ENCODE measurements around the gene UBTD2.
"Not testable (repeated sequence)": the region's sequence is repeated elsewhere in the genome, so short reads cannot be mapped to it uniquely, and the experiment has no call there.

The UBTD2 gene

DNA sequence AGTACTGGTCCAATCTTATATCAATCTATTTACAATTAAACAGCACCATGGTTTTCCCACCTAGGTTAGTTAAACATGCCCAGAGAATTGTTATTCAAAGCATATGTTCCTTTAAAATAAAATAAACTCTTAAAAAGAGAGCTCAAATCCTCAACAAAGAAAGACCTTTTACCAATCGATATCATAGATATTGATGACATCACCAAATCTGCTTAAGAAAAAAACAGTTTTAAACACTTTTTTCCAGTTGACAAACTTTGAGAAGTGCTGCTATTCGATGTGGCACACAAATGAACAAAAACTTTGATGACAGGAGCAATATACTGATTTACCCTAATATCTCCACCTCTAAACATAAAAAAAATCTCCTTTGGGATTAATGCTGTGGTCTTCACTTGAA is 73.8 kb downstream of the UBTD2 start:
- TF ChIP-seq CTCF (IDR thresholded peaks at IDR 0.05; ENCODE audit: low read depth, low read length): no peak
- H3K27ac ChIP-seq: no peak overlapping the region
- H3K9me3 ChIP-seq (ENCODE audit: severe bottlenecking): no peaks in the 10 kb centered on the region
- H3K27me3 ChIP-seq (ENCODE audit: insufficient read depth, low read depth, severe bottlenecking): no peaks in the 10 kb centered on the region
- H3K4me3 ChIP-seq (ENCODE audit: low read depth, low read length): no peak overlapping the region
- H3K36me3 ChIP-seq: peaks cover 42% of the 10 kb centered on the region
- no peak for DNase-seq

- no peak for TF ChIP-seq CTCF (IDR thresholded peaks at IDR 0.05; ENCODE audit: low read depth, low read length)
- H3K36me3 ChIP-seq: peaks cover 28% of the 10 kb centered on the region
- no peak overlapping the region for H3K4me3 ChIP-seq (ENCODE audit: low read depth, low read length)
- H3K27ac ChIP-seq: no peak overlapping the region
- H3K27me3 ChIP-seq (ENCODE audit: insufficient read depth, low read depth, severe bottlenecking): no peaks in the 10 kb centered on the region
- DNase-seq: no peak
- H3K9me3 ChIP-seq (ENCODE audit: severe bottlenecking): no peaks in the 10 kb centered on the region
Observed at GRCh38 chr5:172207511-172207910, 76.1 kb downstream of the UBTD2 start.

DNA sequence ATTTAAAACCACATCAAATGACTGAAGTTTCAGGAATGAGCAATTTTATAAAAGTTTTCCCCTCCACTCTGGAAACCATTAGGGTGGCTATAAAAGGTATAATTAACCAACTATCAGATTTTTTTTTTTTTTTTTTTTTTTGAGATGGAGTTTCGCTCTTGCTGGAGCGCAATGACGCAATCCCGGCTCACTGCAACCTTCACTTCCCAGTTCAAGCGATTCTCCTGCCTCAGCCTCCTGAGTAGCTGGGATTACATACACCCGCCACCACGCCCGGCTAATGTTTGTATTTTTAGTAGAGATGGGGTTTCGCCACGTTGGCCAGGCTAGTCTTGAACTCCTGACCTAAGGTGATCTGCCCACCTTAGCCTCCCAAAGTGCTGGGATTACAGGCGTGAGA is 77.6 kb downstream of the UBTD2 start:
- H3K27me3 ChIP-seq (ENCODE audit: insufficient read depth, low read depth, severe bottlenecking); H3K4me3 ChIP-seq (ENCODE audit: low read depth, low read length); H3K9me3 ChIP-seq (ENCODE audit: severe bottlenecking); DNase-seq; H3K27ac ChIP-seq: not testable (repeated sequence)
- peaks cover 12% of the 10 kb centered on the region for H3K36me3 ChIP-seq

GRCh38 chr5:172200476-172200875 is 83.1 kb downstream of the UBTD2 start:
- no peak for TF ChIP-seq CTCF (IDR thresholded peaks at IDR 0.05; ENCODE audit: low read depth, low read length)
- Histone ChIP-seq H3K9me3 (ENCODE audit: severe bottlenecking) (no peaks in the 10 kb centered on the region), H3K27ac (no peak overlapping the region), H3K36me3 (no peaks in the 10 kb centered on the region), H3K4me3 (ENCODE audit: low read depth, low read length) (no peak overlapping the region), H3K27me3 (ENCODE audit: insufficient read depth, low read depth, severe bottlenecking) (no peaks in the 10 kb centered on the region)
- no peak for DNase-seq

DNA sequence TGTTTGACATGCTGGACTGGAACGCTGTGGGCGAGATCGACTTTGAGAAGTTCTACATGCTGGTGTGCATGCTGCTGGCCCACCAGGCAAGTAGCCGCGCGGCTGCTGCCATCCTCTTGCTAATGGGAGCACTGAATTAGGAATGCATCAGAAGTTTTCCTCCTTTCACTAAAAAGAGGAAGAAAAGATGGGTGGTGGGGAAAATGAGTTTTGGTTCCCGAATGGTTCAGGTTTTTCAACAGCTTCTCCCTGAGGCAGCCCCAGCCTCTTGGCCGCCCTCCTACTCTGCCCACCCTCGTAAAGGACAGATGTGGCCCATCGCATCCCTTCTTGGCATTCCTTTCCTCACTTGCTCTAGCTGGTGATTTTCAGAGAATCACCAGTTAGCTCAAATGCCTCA is 84.1 kb downstream of the UBTD2 start:
- H3K27ac ChIP-seq: no peak overlapping the region
- no peaks in the 10 kb centered on the region for H3K9me3 ChIP-seq (ENCODE audit: severe bottlenecking)
- TF ChIP-seq CTCF (IDR thresholded peaks at IDR 0.05; ENCODE audit: low read depth, low read length): no peak
- H3K27me3 ChIP-seq (ENCODE audit: insufficient read depth, low read depth, severe bottlenecking): no peaks in the 10 kb centered on the region
- H3K36me3 ChIP-seq: no peaks in the 10 kb centered on the region
- H3K4me3 ChIP-seq (ENCODE audit: low read depth, low read length): no peak overlapping the region
- no peak for DNase-seq

GRCh38 chr5:172197775-172198174 is 85.8 kb downstream of the UBTD2 start:
- H3K4me3 ChIP-seq (ENCODE audit: low read depth, low read length); H3K36me3 ChIP-seq; H3K27ac ChIP-seq; DNase-seq; H3K27me3 ChIP-seq (ENCODE audit: insufficient read depth, low read depth, severe bottlenecking); H3K9me3 ChIP-seq (ENCODE audit: severe bottlenecking): not testable (repeated sequence)

DNA sequence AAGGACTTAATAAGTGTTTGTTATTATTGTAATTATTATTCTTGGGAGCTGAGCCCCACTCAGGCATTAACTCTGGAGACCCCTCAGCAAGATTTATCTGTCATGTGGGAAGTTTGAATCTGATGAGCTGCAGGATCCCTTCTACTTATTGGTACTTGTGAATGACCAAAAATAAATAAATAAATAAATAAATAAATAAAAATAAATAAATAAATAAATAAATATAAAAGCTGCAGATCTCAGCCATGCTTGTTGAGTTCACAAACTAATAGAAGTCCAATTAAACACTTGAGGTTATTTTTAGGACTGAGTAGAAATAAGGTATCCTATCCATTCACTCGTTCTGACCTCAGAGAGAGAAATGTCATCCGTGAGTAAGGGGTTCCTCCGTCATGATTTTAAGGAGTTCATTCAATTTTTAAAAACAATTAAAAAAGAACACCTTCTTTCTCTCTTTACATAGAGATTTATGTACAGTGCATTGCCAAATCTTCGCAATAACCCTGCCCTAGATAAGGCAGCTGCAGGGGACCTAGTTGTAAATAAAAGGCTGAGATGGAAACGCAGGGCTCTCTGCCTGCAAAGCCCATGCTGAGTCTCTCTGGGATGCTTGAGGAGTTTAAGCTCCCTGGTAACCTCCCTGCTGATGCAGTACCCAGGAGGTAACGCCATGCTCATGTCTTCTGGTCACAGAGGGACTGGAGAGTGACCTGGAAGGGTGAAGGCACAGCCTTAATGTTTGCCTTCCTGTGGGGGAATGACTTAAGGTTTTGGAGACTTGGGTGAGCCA is 88.4 kb downstream of the UBTD2 start:
- no peak for TF ChIP-seq CTCF (IDR thresholded peaks at IDR 0.05; ENCODE audit: low read depth, low read length)
- Histone ChIP-seq H3K27me3 (ENCODE audit: insufficient read depth, low read depth, severe bottlenecking) (no peaks in the 10 kb centered on the region), H3K4me3 (ENCODE audit: low read depth, low read length) (no peak overlapping the region)

More for the DNA sequence above, 88.4 kb downstream of the UBTD2 start:
- no peak for DNase-seq
- Histone ChIP-seq H3K36me3 (no peaks in the 10 kb centered on the region), H3K9me3 (ENCODE audit: severe bottlenecking) (no peaks in the 10 kb centered on the region), H3K27ac (no peak overlapping the region)

All from WERI-Rb-1 (cell line).